IMR-90 (cell line): Measurements from ENCODE around the gene PDLIM5. TPM values are rescaled to one million over a fixed set of nuclear protein-coding genes. Genes with fewer than 3 reads are reported as not detected.

Source experiments
- ATAC-seq: fragments of 200-7000 bp; cut with Tn5 transposase; 2 replicates; pipeline ENCODE4 v1.9.1; 2020; ENCODE audit warnings: low read depth, mild to moderate bottlenecking, moderate library complexity
- BruUV-seq: library from RNA; stranded (reverse); fragments of 400-500 nt; replicated peaks from 2 replicates; lab custom pipeline; 2021; lab: Mats Ljungman, UMichigan
- CTCF ChIA-PET: fragments of 300-600 bp; formaldehyde crosslinking; extraction: SDS; loops from one replicate; lab custom pipeline; 2021; ENCODE audit warnings: antibody characterized with exemption; lab: Yijun Ruan, JAX
- POLR2A ChIA-PET: fragments of 300-600 bp; sonication (Branson Sonifier 250); formaldehyde crosslinking; loops from one replicate; lab custom pipeline; 2022; ENCODE audit warnings: antibody characterized with exemption; ENCODE audit not compliant: unreplicated experiment; lab: Charles Lee
- DNase-seq: peaks from one replicate; pipeline ENCODE4 v3.0.0; 2013
- H2AFZ ChIP-seq: replicated peaks from 2 replicates; pipeline ENCODE3; 2013; ENCODE audit warnings: low read length, mild to moderate bottlenecking; ENCODE audit not compliant: poor library complexity
- H2AK5ac ChIP-seq: 2 replicates; pipeline ENCODE4 v1.6.1; 2013; ENCODE audit warnings: low read depth, low read length, inconsistent platforms
- H2AK9ac ChIP-seq: replicated peaks from 2 replicates; pipeline ENCODE3; 2013; ENCODE audit warnings: mild to moderate bottlenecking, low read depth, low read length, moderate library complexity; ENCODE audit not compliant: poor library complexity
- H2BK120ac ChIP-seq: 2 replicates; pipeline ENCODE4 v1.6.1; 2013; ENCODE audit warnings: low read depth, low read length, inconsistent platforms
- H2BK15ac ChIP-seq: 3 replicates; pipeline ENCODE4 v1.6.1; 2013; ENCODE audit warnings: low read depth, low read length, inconsistent platforms
- H2BK20ac ChIP-seq: 2 replicates; pipeline ENCODE4 v1.6.1; 2013; ENCODE audit warnings: low read depth, mild to moderate bottlenecking, inconsistent platforms, low read length, moderate library complexity
- H2BK5ac ChIP-seq: 2 replicates; pipeline ENCODE4 v1.6.1; 2013; ENCODE audit warnings: mild to moderate bottlenecking, low read depth, low read length, inconsistent platforms; ENCODE audit not compliant: poor library complexity, severe bottlenecking
- H3K14ac ChIP-seq: replicated peaks from 2 replicates; pipeline ENCODE4 v1.6.1; 2013; ENCODE audit warnings: low read depth, low read length, inconsistent platforms
- H3K18ac ChIP-seq: 2 replicates; pipeline ENCODE4 v1.6.1; 2013; ENCODE audit warnings: low read depth, low read length, control low read depth
- H3K23ac ChIP-seq: 2 replicates; pipeline ENCODE4 v1.6.1; 2013; ENCODE audit warnings: low read depth, low read length, inconsistent platforms
- H3K27ac ChIP-seq: 2 replicates; pipeline ENCODE4 v1.5.1; 2013; ENCODE audit warnings: mild to moderate bottlenecking, control low read depth, low read length; ENCODE audit not compliant: insufficient read depth
- H3K27me3 ChIP-seq: 2 replicates; pipeline ENCODE4 v1.6.1; 2013; ENCODE audit warnings: low read length; ENCODE audit not compliant: control insufficient read depth, insufficient read depth
- H3K36me3 ChIP-seq: 2 replicates; pipeline ENCODE4 v1.6.1; 2013; ENCODE audit warnings: low read length, mixed read lengths; ENCODE audit not compliant: control insufficient read depth, insufficient read depth
- H3K4ac ChIP-seq: 2 replicates; pipeline ENCODE4 v1.6.1; 2013; ENCODE audit warnings: low read depth, low read length, inconsistent platforms
- H3K4me1 ChIP-seq: 2 replicates; pipeline ENCODE4 v1.6.1; 2013; ENCODE audit warnings: low read length, mixed read lengths; ENCODE audit not compliant: control insufficient read depth, insufficient read depth
- H3K4me2 ChIP-seq: 2 replicates; pipeline ENCODE4 v1.6.1; 2013; ENCODE audit warnings: low read depth, mild to moderate bottlenecking, control low read depth, low read length, moderate library complexity
- H3K4me3 ChIP-seq: 2 replicates; pipeline ENCODE4 v1.5.1; 2013; ENCODE audit warnings: low read depth, mild to moderate bottlenecking, control low read depth, low read length, moderate library complexity; ENCODE audit not compliant: insufficient read depth
- H3K56ac ChIP-seq: 2 replicates; pipeline ENCODE4 v1.6.1; 2013; ENCODE audit warnings: low read length, inconsistent platforms; ENCODE audit not compliant: insufficient read depth; ENCODE audit errors: extremely low read depth
- H3K79me1 ChIP-seq, 2 experiments: 2 replicates each; pipeline ENCODE4 v1.6.1; 2013; ENCODE audit warnings: low read length in 2 of 2, inconsistent platforms in 1 of 2, low read depth in 1 of 2
- H3K9ac ChIP-seq: 2 replicates; pipeline ENCODE4 v1.6.1; 2013; ENCODE audit warnings: low read depth, low read length, control low read depth
- H3K9me1 ChIP-seq: 2 replicates; pipeline ENCODE4 v1.6.1; 2013; ENCODE audit warnings: low read length, inconsistent platforms; ENCODE audit not compliant: insufficient read depth
- H3K9me3 ChIP-seq: 2 replicates; pipeline ENCODE4 v1.6.1; 2013; ENCODE audit warnings: low read length; ENCODE audit not compliant: control insufficient read depth, insufficient read depth
- H4K20me1 ChIP-seq: 2 replicates; pipeline ENCODE4 v1.6.1; 2013; ENCODE audit warnings: low read length, inconsistent platforms; ENCODE audit not compliant: insufficient read depth
- H4K5ac ChIP-seq: 2 replicates; pipeline ENCODE4 v1.6.1; 2013; ENCODE audit warnings: mild to moderate bottlenecking, low read depth, low read length, control low read depth
- H4K8ac ChIP-seq, 2 experiments: 2 replicates each; pipeline ENCODE4 v1.6.1; 2013; ENCODE audit warnings: low read depth in 2 of 2, low read length in 2 of 2, control low read depth in 1 of 2, inconsistent platforms in 1 of 2
- H4K91ac ChIP-seq: 2 replicates; pipeline ENCODE4 v1.6.1; 2013; ENCODE audit warnings: low read depth, low read length, inconsistent platforms; ENCODE audit not compliant: insufficient read depth
- BHLHE40 ChIP-seq: fragments of 150-350 bp; IDR thresholded peaks from 2 replicates; pipeline ENCODE4 v1.6.1; 2016; ENCODE audit warnings: mild to moderate bottlenecking, low read depth, low read length
- CEBPB ChIP-seq: IDR thresholded peaks from 2 replicates; pipeline ENCODE4 v1.6.1; 2012; ENCODE audit warnings: low read depth, low read length, improper control_type of control experiment
- CHD1 ChIP-seq: IDR thresholded peaks from 2 replicates; pipeline ENCODE4 v1.6.1; 2012; ENCODE audit warnings: low read depth, low read length, improper control_type of control experiment
- CTCF ChIP-seq: conservative IDR thresholded peaks from 2 replicates; pipeline ENCODE4 v1.5.1; 2012; ENCODE audit warnings: mild to moderate bottlenecking, low read depth, low read length, improper control_type of control experiment
- ELK1 ChIP-seq: fragments of 150-350 bp; IDR thresholded peaks from 2 replicates; pipeline ENCODE4 v1.6.1; 2016; ENCODE audit warnings: low read depth, mild to moderate bottlenecking, low read length, moderate library complexity, borderline replicate concordance
- FOS ChIP-seq: fragments of 150-350 bp; IDR thresholded peaks from 2 replicates; pipeline ENCODE4 v1.6.1; 2016; ENCODE audit warnings: low read depth, low read length
- MAFK ChIP-seq: IDR thresholded peaks from 2 replicates; pipeline ENCODE4 v1.6.1; 2012; ENCODE audit warnings: low read depth, low read length, improper control_type of control experiment
- MAZ ChIP-seq: IDR thresholded peaks from 2 replicates; pipeline ENCODE4 v1.6.1; 2012; ENCODE audit warnings: low read depth, mild to moderate bottlenecking, low read length, improper control_type of control experiment, moderate library complexity, borderline replicate concordance
- MXI1 ChIP-seq: IDR thresholded peaks from 2 replicates; pipeline ENCODE4 v1.6.1; 2012; ENCODE audit warnings: low read depth, mild to moderate bottlenecking, low read length, moderate library complexity, borderline replicate concordance
- NFE2L2 ChIP-seq: fragments of 150-350 bp; IDR thresholded peaks from 2 replicates; pipeline ENCODE4 v1.6.1; 2016; ENCODE audit warnings: low read depth, mild to moderate bottlenecking, low read length
- POLR2A ChIP-seq: IDR thresholded peaks from 2 replicates; pipeline ENCODE4 v1.6.1; 2012; ENCODE audit warnings: mild to moderate bottlenecking, low read depth, low read length
- RCOR1 ChIP-seq: IDR thresholded peaks from 2 replicates; pipeline ENCODE4 v1.6.1; 2012; ENCODE audit warnings: mild to moderate bottlenecking, low read length, improper control_type of control experiment; ENCODE audit not compliant: insufficient replicate concordance
- SMC3 ChIP-seq: fragments of 150-350 bp; IDR thresholded peaks from 2 replicates; pipeline ENCODE4 v1.6.1; 2016; ENCODE audit warnings: low read depth, mild to moderate bottlenecking, antibody characterized with exemption, low read length, moderate library complexity
- WGBS, 2 experiments: methylation state at CpG; one replicate each; pipeline versions ENCODE4 v1.1.5 to v1.1.7; 2013; ENCODE audit warnings: missing lambda C conversion rate in 2 of 2; ENCODE audit not compliant: insufficient read length in 1 of 2; ENCODE audit errors: extremely low coverage in 2 of 2; 5-methylcytosine and 5-hydroxymethylcytosine counted together
- dilution Hi-C: fragments of 300-500 bp; cut with HindIII; formaldehyde crosslinking; loops from one replicate; pipeline ENCODE4 v1.14.3; 2018; ENCODE audit warnings: low sequenced_read_pairs; ENCODE audit not compliant: unreplicated experiment
- in situ Hi-C: fragments of 300-500 bp; cut with MboI; formaldehyde crosslinking; loops from 3 replicates; pipeline ENCODE4 v1.14.3; 2019; ENCODE audit warnings: low sequenced_read_pairs, inconsistent platforms, mixed read lengths
- intact Hi-C: fragments of 100-400 bp; cut with micrococcal nuclease; formaldehyde crosslinking; loops from 2 replicates; pipeline ENCODE4 v1.10.0; 2022
- polyA plus RNA-seq, 3 experiments: library from polyadenylated mRNA; depleted of rRNA; stranded (reverse); fragments of >200 nt; gene quantifications; 2 replicates each; pipeline ENCODE4 v1.2.3, GENCODE V29; 2012; ENCODE audit warnings: low replicate concordance in 1 of 3
- total RNA-seq: library from RNA; depleted of rRNA; stranded (reverse); fragments of >200 nt; gene quantifications from 2 replicates; pipeline ENCODE4 v1.2.3, GENCODE V29; 2012

Gene PDLIM5
- total and polyA plus RNA-seq, 2 of the 4 experiments (the other 2 are of a cell fraction): 96.5 to 188 TPM

GRCh38 chr4:94534401-94535312 lies 82.9 kb downstream of the PDLIM5 start:
- no TSS peak for BruUV-seq
- no peak for DNase-seq
- Histone ChIP-seq H2BK15ac (peak overlapping the region; percentile 70; the same call in 2 of the 3 replicates), H3K9me3 (no peaks in the 10 kb centered on the region), H2BK5ac (no peak overlapping the region), H3K4me2 (0 out of 2 replicates have a peak overlapping the region, but pooled peaks have one; percentile 37), H4K5ac (no peak overlapping the region), H3K4ac (peak overlapping the region; percentile 30), H3K18ac (no peak overlapping the region), H3K36me3 (no peaks in the 10 kb centered on the region), H2AK5ac (peak overlapping the region; percentile 34), H4K20me1 (peaks cover 10% of the 10 kb centered on the region; the same call in 1 of the 2 replicates), H3K4me1 (peaks cover 8% of the 10 kb centered on the region; the same call in 1 of the 2 replicates), H2AK9ac (no peak overlapping the region), H2BK120ac (no peak overlapping the region), H4K91ac (no peak overlapping the region), H3K9ac (peak overlapping the region; percentile 25; the same call in 1 of the 2 replicates), H3K27me3 (no peaks in the 10 kb centered on the region), H3K23ac (peak overlapping the region; percentile 75; the same call in 1 of the 2 replicates), H2AFZ (no peak overlapping the region), H2BK20ac (no peak overlapping the region), H3K4me3 (no peak overlapping the region), H3K14ac (peak overlapping the region; percentile 33; the same call in 1 of the 2 replicates), H3K79me1 (peaks cover 38 to 56% of the 10 kb centered on the region in 2 experiments), H4K8ac (peak overlapping the region in 1 of 2 experiments; percentile 30; a peak in 1 of 4 replicates), H3K9me1 (peaks cover 10% of the 10 kb centered on the region), H3K56ac (no peak overlapping the region), H3K27ac (no peak overlapping the region)
- intact Hi-C loops: no loop called here
- 100% methylated on average over 1 of the region's 5 CpGs; no CpG with 5 or more reads in 1 of the 2 experiments for WGBS, 2 experiments
- CTCF ChIA-PET: no interaction called here
- in situ Hi-C loops: no loop called here
- POLR2A ChIA-PET: no interaction called here
- dilution Hi-C loops: no loop called here
- ATAC-seq: no peak
- no peak for TF ChIP-seq BHLHE40
- TF ChIP-seq MXI1: no peak
- no peak for TF ChIP-seq MAZ
- no peak for TF ChIP-seq CTCF
- no peak for TF ChIP-seq RCOR1
- no peak for TF ChIP-seq SMC3
- no peak for TF ChIP-seq POLR2A
- TF ChIP-seq FOS: no peak
- TF ChIP-seq MAFK: no peak
- TF ChIP-seq ELK1: no peak
- no peak for TF ChIP-seq CEBPB
- TF ChIP-seq CHD1: no peak
- TF ChIP-seq NFE2L2: no peak
